HFF-Myc (cell line): ENCODE data around the gene MEAK7.
A peak's percentile ranks its signal among the peaks of the same experiment; 100 is the strongest.

Experiments used
- DNase-seq: peaks from one replicate; pipeline ENCODE4 v3.0.0-alpha.2; 2011; ENCODE audit warnings: low read depth; ENCODE audit errors: extremely low read depth
- H3K4me3 ChIP-seq: replicated peaks from 2 replicates; pipeline ENCODE4 v1.5.1; 2011; ENCODE audit warnings: low read depth, mild to moderate bottlenecking, control low read depth, low read length
- TF ChIP-seq, protein P1 (sequence below): IDR thresholded peaks from 2 replicates; pipeline ENCODE4 v1.5.1; 2012; ENCODE audit warnings: mild to moderate bottlenecking, low read depth, low read length, control low read depth; ENCODE audit errors: missing control alignments

Gene MEAK7

DNA sequence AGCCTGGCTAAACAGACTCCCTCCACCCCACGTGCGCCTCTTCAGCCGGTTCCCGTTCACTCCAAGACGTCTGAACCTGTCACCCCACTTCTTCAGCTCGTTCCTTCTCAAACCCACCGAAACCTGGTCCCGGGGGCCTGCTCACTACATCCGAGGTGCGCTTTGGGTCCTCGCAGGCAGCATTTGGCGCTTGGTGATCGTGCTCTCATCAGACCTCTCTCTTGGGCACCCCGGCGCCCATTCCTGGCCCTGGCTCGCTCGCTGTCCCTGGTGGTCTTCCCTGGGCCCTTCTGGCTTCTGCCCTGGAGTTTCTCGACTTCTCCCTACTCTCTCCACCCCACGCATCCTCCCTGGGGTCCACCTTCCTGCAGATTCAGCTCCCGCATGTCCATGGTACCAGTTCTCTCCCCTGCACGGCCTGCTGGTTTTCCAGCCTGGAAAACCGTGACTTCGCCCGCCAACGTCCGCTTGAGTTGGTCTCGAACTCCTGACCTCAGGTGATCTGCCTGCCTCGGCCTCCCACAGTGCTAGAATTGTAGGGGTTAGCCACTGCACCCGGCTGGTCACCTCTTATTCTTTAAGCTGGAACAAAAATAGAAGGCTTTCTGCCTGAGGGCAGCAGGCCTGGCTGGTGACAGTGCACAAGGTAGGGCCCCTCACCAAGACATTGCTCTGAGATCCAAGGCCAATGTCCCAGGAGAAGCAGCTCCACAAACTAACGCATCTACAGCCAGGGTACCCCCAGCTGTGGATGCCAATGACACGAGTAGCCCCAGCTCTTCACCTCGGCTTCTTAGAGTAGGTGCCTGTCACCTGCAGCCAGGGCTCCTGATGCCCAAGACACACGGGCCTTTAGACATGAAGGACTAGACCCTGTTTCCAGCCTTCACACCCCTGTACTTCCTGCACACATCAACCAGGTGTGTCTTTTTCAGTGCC, 1.1 kb upstream of the MEAK7 start:
- no peak for DNase-seq
- TF ChIP-seq, protein P1, sequence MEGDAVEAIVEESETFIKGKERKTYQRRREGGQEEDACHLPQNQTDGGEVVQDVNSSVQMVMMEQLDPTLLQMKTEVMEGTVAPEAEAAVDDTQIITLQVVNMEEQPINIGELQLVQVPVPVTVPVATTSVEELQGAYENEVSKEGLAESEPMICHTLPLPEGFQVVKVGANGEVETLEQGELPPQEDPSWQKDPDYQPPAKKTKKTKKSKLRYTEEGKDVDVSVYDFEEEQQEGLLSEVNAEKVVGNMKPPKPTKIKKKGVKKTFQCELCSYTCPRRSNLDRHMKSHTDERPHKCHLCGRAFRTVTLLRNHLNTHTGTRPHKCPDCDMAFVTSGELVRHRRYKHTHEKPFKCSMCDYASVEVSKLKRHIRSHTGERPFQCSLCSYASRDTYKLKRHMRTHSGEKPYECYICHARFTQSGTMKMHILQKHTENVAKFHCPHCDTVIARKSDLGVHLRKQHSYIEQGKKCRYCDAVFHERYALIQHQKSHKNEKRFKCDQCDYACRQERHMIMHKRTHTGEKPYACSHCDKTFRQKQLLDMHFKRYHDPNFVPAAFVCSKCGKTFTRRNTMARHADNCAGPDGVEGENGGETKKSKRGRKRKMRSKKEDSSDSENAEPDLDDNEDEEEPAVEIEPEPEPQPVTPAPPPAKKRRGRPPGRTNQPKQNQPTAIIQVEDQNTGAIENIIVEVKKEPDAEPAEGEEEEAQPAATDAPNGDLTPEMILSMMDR = no peak
- H3K4me3 ChIP-seq = peak overlapping the region; percentile 70

DNA sequence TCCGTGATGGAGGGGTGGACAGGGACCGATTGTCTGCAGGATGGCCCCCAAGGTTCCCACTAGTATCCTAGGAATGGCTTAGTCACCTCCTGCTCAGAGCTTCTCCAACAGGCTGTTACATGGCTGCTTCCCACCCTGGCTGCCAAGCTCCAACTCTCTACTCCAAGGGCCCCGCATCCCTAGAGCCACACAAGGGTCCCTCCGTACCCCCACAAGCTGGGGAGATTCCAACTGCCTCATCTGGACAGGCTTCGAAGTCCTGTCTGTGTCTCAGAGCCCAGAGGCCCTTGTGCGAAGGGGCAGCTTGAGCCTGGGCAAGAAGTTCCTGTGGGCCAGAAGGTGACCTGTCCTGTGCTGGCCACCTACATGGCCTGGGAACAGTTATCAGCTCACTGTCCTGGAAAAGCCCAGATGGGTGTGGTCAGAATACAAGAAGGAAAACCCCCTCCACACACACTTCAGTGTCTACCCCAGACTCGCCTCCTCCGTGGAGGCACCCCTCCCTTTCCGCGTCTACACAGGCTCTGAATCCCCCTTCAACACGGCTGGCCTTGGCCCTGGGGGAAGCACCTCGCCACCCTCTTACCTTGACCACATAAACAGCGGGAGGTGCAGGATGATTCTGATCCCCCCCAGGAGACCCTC, 586 bp downstream of the MEAK7 start:
- no peak for DNase-seq
- H3K4me3 ChIP-seq = peak overlapping the region; percentile 70
- TF ChIP-seq, protein P1 = no peak

DNA sequence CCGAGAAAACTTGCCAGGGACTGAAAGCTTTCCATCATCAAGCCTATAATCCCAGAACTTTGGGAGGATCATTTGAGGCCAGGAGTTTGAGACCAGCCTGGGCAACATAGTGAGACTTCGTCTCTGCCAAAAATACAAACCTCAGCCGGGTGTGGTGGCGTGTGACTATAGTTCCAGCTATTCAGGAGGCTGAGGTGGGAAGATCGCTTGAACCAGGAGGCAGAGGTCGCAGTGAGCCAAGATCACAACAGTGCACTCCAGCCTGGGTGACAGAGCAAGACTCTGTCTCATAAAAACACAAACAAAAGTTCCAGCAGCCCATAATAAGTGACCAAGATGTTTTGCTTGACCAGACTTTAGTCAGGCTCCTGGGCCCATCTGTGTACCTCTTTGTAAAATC, 1.9 kb downstream of the MEAK7 start:
- no peak overlapping the region for H3K4me3 ChIP-seq
- TF ChIP-seq, protein P1 = no peak
- DNase-seq = no peak

DNA sequence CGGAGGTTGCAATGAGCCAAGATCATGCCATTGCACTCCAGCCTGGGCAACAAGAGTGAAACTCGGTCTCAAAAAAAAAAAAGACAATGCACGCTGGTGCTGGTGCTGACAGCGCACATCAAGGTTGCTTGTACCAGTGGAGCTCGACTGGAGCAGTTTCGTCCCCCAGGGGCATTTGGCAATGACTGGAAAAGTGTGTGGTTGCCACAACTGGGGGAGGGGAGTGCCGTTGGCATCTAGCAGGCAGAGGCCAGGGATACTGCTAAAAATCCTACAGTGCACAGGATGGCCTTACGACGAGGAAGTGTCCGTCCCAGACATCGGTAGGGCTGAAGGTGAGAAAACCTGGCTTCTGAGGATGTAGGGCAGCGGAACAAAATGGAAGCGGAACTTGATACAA, 2.4 kb downstream of the MEAK7 start:
- H3K4me3 ChIP-seq = no peak overlapping the region
- no peak for DNase-seq
- TF ChIP-seq, protein P1 = no peak

DNA sequence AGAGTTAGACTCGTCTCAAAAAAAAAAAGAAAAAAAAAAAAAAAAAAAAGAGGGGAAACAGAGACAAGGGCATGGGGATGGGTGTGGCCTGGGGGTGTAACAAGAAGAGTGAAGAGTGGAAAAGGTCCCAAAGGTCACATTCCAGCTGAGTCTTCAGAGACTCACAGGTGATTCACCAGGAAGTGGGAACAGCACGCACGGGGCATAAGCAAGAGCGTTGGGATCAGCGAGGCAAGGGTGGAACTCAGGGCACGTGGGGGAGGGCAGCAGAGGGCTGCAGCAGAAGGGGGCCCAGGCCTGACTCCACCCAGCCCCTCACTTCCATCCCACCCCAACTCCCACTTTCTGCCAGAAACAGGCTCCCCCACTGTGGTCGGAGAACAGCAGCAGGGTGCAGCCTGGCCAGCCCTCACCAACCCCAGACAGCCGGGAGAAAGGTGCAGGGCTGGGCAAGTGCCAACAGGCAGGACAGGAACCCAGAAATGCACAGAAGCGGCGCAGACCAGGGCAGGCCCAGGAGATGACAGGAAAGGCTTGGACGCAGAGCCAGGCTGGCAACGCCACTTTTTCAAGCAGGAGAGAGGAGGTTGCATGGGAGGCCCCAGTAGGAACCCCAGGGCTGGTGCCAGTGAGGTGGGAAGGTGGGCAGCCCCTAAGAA, 3.3 kb downstream of the MEAK7 start:
- TF ChIP-seq, protein P1 = no peak
- DNase-seq = peak; percentile 41
- H3K4me3 ChIP-seq = no peak overlapping the region

DNA sequence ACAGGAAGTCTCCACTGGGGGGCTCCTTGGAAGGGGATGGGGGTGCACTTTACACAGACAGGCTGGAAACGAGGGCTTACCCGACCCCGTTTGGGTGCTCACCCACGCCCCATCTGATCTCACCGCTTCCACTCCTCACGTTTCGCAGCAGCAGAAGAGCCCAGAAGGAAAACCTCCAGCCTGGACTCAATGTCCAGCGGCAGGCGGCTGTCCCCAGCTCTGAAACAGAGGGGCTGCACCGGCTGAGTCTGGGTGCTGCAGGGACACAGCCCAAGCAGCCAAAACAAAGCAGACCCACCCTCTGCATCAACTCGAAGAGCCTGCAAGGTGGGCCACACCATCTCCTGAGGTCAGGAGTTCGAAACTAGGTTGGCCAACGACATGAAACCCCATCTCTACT, 3.9 kb downstream of the MEAK7 start:
- TF ChIP-seq, protein P1 = no peak
- DNase-seq = no peak

More for the DNA sequence above, 3.9 kb downstream of the MEAK7 start:
- no peak overlapping the region for H3K4me3 ChIP-seq
